HepG2 (cell line): ENCODE measurements around the gene TRMT112. TPM values are rescaled to one million over a fixed set of nuclear protein-coding genes. Genes with fewer than 3 reads are reported as not detected.

Experiments used
- ARID5B ChIP-seq: IDR thresholded peaks from 2 replicates; pipeline ENCODE4 v1.4.0; 2020; ENCODE audit warnings: mild to moderate bottlenecking, missing genetic modification reagents
- BORCS8-MEF2B ChIP-seq: sonication (generic); formaldehyde crosslinking; IDR thresholded peaks from 2 replicates; pipeline ENCODE4 v1.8.0; 2022; ENCODE audit warnings: mild to moderate bottlenecking, missing genetic modification reagents
- CEBPG ChIP-seq: IDR thresholded peaks from 2 replicates; pipeline ENCODE4 v1.6.1; 2016
- DDIT3 ChIP-seq: sonication (generic); formaldehyde crosslinking; IDR thresholded peaks from 2 replicates; pipeline ENCODE4 v1.4.0; 2020; ENCODE audit warnings: mild to moderate bottlenecking, missing genetic modification reagents
- DMAP1 ChIP-seq: IDR thresholded peaks from 2 replicates; pipeline ENCODE4 v1.6.1; 2016
- EED ChIP-seq: sonication (generic); formaldehyde crosslinking; IDR thresholded peaks from 2 replicates; pipeline ENCODE4 v1.5.0; 2020; ENCODE audit warnings: mild to moderate bottlenecking, missing genetic modification reagents
- FOXP4 ChIP-seq: sonication (generic); formaldehyde crosslinking; IDR thresholded peaks from 2 replicates; pipeline ENCODE4 v1.4.0; 2020; ENCODE audit warnings: missing genetic modification reagents
- HDAC1 ChIP-seq: sonication (generic); formaldehyde crosslinking; IDR thresholded peaks from 2 replicates; pipeline ENCODE4 v1.5.1; 2020; ENCODE audit warnings: mild to moderate bottlenecking, missing genetic modification reagents
- NCOA5 ChIP-seq: sonication (generic); formaldehyde crosslinking; IDR thresholded peaks from 2 replicates; pipeline ENCODE4 v1.4.0; 2020; ENCODE audit warnings: missing genetic modification reagents
- PAX8 ChIP-seq: sonication (generic); formaldehyde crosslinking; IDR thresholded peaks from 2 replicates; pipeline ENCODE4 v1.8.0; 2022; ENCODE audit warnings: mild to moderate bottlenecking, missing genetic modification reagents, borderline replicate concordance
- RAD21 ChIP-seq: fragments of 450-650 bp; formaldehyde crosslinking; IDR thresholded peaks from 2 replicates; pipeline ENCODE4 v1.5.0; 2020; ENCODE audit warnings: mild to moderate bottlenecking
- SOX13 ChIP-seq, 3 experiments: fragments of 450-650 bp in 1 of 3; sonication (generic) in 1 of 3; formaldehyde crosslinking in 1 of 3; IDR thresholded peaks in 2 of 3; conservative IDR thresholded peaks in 1 of 3; 2 replicates each; pipeline versions ENCODE4 v1.5.0 to v1.6.1; 2016 to 2020; ENCODE audit warnings: antibody characterized with exemption in 1 of 3, mild to moderate bottlenecking in 1 of 3, missing compliant biosample characterization in 1 of 3, missing genetic modification reagents in 1 of 3, moderate library complexity in 1 of 3
- YY1 ChIP-seq: IDR thresholded peaks from 2 replicates; pipeline ENCODE4 v1.6.1; 2011; ENCODE audit warnings: low read length, low read depth, moderate library complexity, mild to moderate bottlenecking; ENCODE audit not compliant: insufficient read depth, insufficient replicate concordance
- ZBTB3 ChIP-seq: sonication (generic); formaldehyde crosslinking; IDR thresholded peaks from 2 replicates; pipeline ENCODE4 v1.4.0; 2020; ENCODE audit warnings: low read depth, mild to moderate bottlenecking, moderate library complexity, missing genetic modification reagents, borderline replicate concordance
- ZFP37 ChIP-seq: sonication (generic); formaldehyde crosslinking; IDR thresholded peaks from 2 replicates; pipeline ENCODE4 v1.4.0; 2020; ENCODE audit warnings: missing genetic modification reagents, borderline replicate concordance
- ZFX ChIP-seq: sonication (generic); formaldehyde crosslinking; IDR thresholded peaks from 2 replicates; pipeline ENCODE4 v1.4.0; 2020; ENCODE audit warnings: mild to moderate bottlenecking, low read depth, missing genetic modification reagents, moderate library complexity
- ZNF281 ChIP-seq: sonication (generic); formaldehyde crosslinking; IDR thresholded peaks from 2 replicates; pipeline ENCODE4 v1.4.0; 2020; ENCODE audit warnings: missing genetic modification reagents, borderline replicate concordance
- ZNF775 ChIP-seq: sonication (generic); formaldehyde crosslinking; IDR thresholded peaks from 2 replicates; pipeline ENCODE4 v1.4.0; 2020; ENCODE audit warnings: missing genetic modification reagents, mild to moderate bottlenecking, moderate library complexity, borderline replicate concordance
- ZNF777 ChIP-seq: sonication (generic); formaldehyde crosslinking; IDR thresholded peaks from 2 replicates; pipeline ENCODE4 v1.4.0; 2020; ENCODE audit warnings: missing genetic modification reagents
- ZNF780A ChIP-seq: sonication (generic); formaldehyde crosslinking; IDR thresholded peaks from 2 replicates; pipeline ENCODE4 v1.8.0; 2022; ENCODE audit warnings: mild to moderate bottlenecking, missing genetic modification reagents, moderate library complexity
- polyA plus RNA-seq, 8 experiments: library from polyadenylated mRNA; depleted of rRNA in 3 of 8; stranded (reverse) in 7 of 8; unstranded in 1 of 8; fragments of >200 nt; fragmentation: Illumina TruSeq in 4 of 8; extraction: Trizol in 4 of 8; gene quantifications; 2 replicates each; pipeline versions ENCODE4 v1.2.1 to v1.2.3, GENCODE V29; 2011 to 2016; ENCODE audit warnings: low read depth in 4 of 8, missing spikeins in 1 of 8, mixed read lengths in 1 of 8; ENCODE audit not compliant: insufficient read depth in 1 of 8
- total RNA-seq, 5 experiments: library from RNA; depleted of rRNA; stranded (reverse); fragments of >200 nt; fragmentation: Illumina TruSeq; extraction: Trizol; gene quantifications; 2 replicates each; pipeline ENCODE4 v1.2.3, GENCODE V29; 2016; ENCODE audit warnings: low read depth in 1 of 5

The TRMT112 gene
- total and polyA plus RNA-seq, 2 of the 13 experiments (the other 11 are each of a cell fraction or from before 2014, with no cell fraction given) = 186 to 409 TPM

GRCh38 chr11:64317961-64318765 lies 804 bp upstream of the TRMT112 start, which contains the start of gene PRDX5 (continued):
- no peak for TF ChIP-seq ARID5B
- TF ChIP-seq ZNF281 = 0 out of 2 replicates have a peak, but pooled peaks have one; percentile 6
- TF ChIP-seq CEBPG (CRISPR knock-in tag) = peak; percentile 78
- 0 out of 2 replicates have a peak, but pooled peaks have one; percentile 24 for TF ChIP-seq ZNF775 (CRISPR knock-in tag)
- peak; percentile 81; the same call in 1 of the 2 replicates for TF ChIP-seq ZBTB3 (CRISPR knock-in tag)
- TF ChIP-seq BORCS8-MEF2B (CRISPR knock-in tag) = no peak
- no peak; the same call in none of the 2 replicates for TF ChIP-seq HDAC1
- TF ChIP-seq YY1 = no peak
- TF ChIP-seq DMAP1 (CRISPR knock-in tag) = no peak; the same call in 1 of the 2 replicates
- no peak for TF ChIP-seq DDIT3 (CRISPR knock-in tag)
- peak; percentile 56 for TF ChIP-seq ZFX (CRISPR knock-in tag)
- TF ChIP-seq ZNF780A (CRISPR knock-in tag) = no peak
- TF ChIP-seq ZNF777 = 0 out of 2 replicates have a peak, but pooled peaks have one; percentile 27
- no peak for TF ChIP-seq SOX13 (IDR thresholded peaks at IDR 0.05)
- no peak for TF ChIP-seq SOX13 (CRISPR knock-in tag; conservative IDR thresholded peaks at IDR 0.05 in 1 of 2, IDR thresholded peaks at IDR 0.05 in 1 of 2)
- no peak for TF ChIP-seq NCOA5
- peak; percentile 94 for TF ChIP-seq PAX8 (CRISPR knock-in tag)
- TF ChIP-seq EED = peak; percentile 42; the same call in 1 of the 2 replicates
- peak; percentile 80 for TF ChIP-seq RAD21 (CRISPR knock-in tag)
- TF ChIP-seq FOXP4 (CRISPR knock-in tag) = no peak
- TF ChIP-seq ZFP37 = no peak
